Measurements from ENCODE around the gene ZSWIM6.

The ZSWIM6 gene

DNA sequence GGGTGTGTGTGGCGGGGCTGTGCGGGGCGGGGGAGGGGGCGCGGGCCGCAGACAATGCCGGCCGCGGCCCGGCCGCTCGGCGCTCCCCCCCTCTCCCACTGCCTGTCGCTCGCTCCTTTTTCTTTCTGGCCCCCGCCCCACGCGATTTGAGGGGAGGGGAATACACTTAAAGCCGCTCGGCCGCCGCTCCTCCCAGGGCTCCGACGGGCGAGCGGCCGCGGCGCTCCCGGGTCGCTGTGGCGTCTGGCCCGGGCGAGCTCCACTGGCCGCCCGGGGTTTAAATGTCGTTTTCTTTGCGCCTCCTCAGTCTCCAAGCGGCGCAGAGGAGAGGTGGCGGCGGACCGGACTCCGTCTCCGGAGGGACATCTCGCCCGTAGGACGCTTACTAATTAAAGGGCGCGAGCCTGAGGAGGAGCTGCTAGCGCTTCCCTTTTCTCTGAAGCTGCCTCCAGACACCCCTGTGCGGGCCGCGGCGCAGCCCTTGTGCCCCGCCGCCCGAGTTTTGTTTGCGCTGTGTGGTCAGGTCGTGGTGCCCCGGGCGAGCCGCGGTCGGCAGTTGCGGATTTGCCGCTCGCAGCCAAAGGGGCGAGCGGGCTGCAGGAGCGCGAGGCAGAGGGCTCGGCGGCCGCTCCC lies 1.4 kb downstream of the ZSWIM6 start:
- no peak for DNase-seq

DNA sequence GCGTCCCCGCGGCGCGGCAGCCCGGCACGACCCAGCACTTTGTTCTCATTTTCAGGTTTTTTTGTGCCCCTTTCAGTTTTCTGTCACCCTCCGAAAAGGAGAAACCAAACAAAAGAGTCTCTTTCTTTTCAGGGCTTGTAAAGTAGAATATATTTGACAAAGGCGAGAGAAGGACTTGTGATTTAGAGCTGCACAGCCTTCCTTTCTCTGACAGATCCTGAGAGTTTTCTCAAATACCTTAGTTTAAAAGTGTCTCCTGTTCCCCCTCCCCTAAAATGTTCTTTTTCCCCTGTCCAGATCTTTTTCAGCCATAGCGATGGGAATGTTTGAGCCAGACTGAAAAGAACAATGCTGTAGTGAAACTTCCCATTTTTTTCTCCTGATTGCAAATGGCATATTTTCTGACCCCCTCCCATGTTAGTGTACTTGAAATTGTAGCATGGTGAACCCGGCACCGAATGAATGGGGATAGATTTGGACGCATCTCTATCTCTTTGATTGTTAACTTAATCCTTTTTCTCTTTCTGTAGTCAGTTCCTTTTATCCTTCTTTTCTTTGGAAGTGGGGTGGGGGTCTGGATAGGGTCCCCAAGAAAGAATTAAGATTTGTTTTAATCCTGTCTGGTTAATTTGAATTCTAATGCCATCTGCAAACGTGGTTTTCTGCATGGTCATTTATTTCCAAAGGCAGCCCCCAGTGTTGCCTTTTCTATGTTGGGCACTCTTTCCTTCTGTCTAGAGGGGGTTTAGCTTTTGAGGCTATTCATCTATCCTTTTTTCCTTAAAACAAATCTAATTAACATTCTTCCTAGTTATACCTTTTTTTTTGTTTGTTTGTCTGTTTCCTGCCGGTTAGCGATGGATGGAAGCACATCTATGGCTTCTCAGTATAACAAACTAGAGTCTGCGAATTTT lies 2.2 kb downstream of the ZSWIM6 start:
- DNase-seq, result no peak

DNA sequence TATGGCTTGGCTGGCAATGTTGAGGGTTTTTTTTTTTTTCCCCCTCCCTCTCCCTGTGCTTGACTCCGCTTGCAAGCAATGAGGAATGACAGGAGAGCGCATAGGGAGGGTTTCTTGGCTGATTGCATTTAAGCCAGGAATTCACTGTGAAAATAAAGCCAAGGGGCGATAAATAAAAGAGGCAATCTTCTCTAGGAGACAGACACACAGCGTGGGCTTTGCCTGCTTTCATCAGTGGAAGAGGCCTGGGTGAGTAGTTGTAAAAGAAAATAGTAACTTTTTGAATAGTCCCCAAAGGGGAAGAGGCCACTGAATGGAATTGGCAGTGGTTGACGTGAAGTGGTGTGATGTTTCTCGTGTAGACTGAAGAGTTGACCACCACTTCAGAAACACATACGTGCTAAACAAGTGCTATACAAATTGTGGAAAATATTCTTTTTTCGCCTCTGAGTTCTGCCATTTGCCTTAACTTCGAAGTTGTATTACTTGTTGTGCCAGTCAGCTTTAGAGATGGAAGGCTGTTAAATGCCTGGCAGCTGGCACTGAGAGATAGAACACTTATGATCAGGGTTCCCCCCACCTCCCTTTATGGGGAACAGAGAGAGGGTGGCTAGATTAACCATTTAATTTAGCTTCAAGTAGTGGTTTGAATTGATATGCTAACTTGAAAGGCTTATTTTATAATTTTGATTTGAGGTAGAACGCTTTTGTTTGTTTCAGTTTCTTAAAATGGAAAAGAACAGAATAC lies 3.0 kb downstream of the ZSWIM6 start:
- DNase-seq, result no peak

DNA sequence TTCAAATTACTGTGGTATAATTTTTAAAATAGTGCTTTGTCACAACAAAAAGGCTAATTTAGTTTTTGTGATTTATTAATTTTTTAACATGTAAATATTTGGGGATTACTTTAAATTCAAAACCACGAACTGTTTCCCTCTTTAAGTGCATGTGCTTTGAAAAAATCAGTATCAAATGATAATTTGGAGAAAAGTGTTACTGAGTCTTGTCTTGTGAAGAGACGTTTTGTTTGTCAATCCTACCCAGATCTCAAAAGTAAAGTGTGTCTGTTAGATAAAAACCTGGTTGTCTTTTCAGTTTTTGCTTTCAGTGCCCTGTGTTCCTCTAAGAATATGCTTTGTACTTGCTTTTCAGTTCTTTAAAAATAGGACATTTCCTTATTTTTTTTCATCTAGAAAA lies 7.7 kb downstream of the ZSWIM6 start:
- DNase-seq, result no peak

DNA sequence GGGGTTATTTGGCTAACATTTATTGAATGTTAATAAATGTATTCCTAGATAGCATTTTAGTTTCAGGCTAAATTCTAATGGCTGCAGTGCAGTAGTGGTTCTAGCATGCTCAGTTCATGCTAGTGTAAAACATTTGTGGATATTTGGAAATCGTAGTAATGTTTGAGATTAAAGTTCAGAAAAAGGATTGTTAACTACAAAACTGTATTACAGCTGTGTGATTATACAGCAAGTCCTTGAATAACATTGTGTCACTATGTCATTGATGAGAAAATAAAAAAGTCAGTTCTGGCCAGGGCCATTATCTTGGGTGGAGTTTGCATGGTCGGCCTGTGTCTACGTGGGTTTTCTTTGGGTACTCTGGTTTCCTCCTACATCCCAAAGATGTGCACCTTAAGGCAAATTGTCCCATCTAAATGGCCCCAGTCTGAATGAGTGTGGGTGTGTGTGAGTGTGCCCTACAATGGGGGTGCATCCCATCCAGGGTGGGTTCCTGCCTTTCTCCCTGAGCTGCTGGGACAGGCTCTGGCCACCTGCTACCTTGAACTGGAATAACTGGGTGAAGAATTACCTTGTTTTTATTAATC lies 8.8 kb downstream of the ZSWIM6 start:
- no peak for DNase-seq

DNA sequence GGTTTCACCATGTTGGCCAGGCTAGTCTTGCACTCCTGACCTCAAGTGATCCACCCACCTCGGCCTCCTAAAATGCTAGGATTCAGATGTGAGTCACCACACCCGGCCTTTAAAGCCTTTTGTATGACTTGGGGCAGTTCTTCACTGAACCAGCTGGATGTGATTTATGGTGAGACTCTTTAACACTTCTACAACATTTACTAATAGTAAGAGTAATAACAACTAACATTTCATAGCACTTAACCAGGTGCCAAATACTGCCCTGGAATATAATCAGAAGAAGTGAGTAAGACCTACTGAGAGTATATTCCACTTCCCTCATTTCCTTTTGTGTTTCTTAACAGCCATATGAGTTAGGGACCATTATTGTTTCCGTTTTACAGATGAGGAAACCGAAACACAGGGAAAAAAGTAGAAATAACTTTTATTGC lies 10.0 kb downstream of the ZSWIM6 start:
- no peak for DNase-seq

DNA sequence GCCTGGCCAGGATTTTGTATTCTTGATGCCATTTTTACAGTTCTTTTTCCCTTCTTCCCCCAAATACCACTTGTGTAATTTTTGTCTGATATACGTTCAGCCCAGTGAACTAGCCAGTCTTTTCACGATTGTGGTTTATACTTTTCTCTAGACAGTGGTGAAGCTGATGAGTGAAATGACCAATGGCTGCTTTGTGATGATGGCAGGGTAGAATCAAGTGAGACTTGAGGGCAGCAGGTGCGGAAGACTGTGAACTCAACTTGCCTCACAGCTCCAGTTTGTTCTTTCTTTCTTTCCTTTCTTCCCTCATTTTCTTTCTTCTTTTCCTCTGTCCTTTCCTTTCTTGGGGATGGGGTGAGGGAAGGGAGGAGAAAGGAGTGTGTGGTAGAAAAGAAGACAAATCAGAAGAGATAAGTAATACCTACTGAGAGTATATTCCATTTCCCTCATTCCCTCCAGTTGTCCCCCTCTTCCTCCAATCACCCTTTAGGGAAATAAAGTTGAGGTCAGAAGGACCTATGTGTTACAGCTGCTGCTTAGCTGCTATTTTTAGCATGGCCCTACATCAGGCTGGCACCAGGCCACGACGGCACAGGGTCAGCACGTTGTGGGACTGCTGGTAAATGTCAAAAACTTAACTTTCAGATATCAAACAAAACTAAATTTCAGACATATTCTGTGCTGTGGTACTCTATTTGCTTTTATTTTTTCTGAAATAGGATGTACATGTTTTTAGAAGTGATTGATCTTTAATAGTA lies 12.3 kb downstream of the ZSWIM6 start:
- DNase-seq, result no peak

DNA sequence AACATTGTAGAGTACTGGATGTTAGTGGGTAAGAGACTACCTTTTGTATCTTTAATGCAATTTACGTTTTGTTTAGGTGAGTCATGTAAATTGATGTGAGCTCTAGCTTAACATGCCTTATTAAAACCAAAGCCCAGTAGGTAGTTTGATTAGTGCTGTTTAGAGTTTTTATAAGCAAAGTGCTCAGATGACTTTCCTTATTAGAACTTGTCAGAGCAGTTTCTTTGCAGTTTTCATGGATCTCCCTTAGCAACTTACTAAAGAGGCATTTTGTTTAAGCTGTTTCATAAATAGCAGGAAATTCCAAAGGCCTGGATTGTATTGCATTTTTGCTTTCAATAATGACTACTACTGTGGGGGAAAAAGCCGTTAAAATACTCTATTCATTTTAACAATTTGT lies 14.5 kb downstream of the ZSWIM6 start:
- DNase-seq, result no peak

DNA sequence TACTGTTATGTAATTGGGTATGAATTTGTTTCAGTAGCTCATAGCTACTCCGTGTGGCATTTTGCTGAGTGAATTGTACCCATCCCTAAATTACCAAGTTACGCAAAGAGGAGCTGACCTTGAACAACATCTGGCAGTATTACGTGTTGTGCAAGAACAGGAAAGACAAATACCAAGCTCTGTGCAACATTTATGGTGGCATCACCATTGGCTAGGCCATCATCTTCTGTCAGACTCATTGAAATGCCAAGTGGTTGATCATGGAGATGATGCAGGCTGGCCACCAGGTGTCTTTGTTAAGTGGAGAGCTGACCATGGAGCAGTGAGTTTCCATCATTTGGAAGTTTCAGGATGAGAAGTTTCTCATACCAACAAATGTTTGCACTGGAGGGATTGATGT lies 15.0 kb downstream of the ZSWIM6 start:
- DNase-seq, result no peak

DNA sequence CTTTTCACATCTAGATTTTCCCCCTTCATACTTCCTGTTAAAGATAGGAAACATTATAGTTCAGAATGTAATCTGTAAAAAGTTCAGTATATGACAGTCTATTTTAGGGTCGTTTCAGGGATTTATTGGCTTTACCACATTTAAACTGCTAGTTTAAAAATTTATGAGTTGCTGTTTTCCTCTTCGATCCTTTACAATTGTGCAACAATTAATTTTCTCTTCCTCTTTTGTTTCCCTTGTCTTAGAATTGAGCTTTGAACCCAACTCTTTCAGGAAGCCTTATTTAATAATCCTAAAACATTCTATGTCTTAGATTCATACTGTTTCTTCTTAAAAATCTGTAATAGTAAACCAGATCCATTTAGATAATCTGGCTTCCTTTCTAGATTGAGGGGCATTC lies 16.4 kb downstream of the ZSWIM6 start:
- no peak for DNase-seq

DNA sequence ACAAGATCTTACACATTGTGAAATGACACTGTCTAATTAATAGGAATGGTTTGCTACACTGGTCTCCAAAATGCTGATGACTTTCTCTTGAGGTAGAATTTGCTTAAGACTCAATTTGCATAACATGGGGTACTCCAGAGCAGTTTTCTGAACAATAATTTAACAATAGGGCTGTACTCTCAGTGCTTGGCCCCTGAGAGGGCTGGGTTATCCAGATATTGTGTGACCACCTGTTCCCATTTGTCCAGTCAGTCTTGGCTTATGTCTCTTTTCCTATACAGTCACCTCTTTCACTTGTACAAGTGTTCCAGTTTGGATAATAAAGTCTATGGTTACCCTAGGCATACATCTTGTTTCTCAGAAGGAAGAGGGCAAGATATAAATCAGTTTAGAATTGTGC lies 17.9 kb downstream of the ZSWIM6 start:
- DNase-seq, result no peak

DNA sequence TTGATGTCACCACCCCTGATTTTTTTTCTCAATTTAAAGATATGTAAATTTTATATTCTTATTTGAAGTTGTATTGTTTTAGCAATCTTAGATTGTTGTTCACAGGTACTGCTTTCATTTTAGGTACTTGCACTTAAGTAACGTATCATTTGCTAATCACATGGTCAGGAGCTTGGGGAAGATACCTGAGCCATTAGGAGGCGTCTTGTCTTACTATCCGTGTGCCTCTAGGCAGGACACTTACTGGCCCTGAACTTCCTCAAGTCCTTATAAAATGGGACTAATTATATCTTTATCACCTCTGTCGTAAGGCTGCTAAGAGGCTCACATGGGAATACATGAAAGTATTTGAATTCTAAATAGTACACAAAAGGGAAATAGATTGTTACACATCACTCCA lies 18.5 kb downstream of the ZSWIM6 start:
- no peak for DNase-seq

DNA sequence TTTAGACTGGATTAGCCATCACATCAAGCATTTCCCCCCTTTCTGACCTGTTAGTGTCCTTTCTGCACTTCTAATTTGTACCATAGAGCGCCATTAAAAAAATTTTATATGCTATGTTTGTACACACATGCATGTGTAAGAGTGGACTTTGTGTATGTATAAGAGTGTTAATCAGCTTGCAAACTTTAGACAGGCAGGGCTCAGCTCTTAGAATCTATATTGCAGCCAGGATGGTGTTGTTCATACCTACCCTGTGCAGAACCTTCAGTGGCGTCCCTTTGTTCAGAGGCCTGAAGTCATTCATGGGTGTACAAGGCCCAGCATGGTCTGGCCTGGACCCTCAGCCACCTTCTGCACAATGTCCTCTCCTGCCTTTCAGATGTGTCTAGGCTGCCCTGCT lies 19.7 kb downstream of the ZSWIM6 start:
- no peak for DNase-seq

DNA sequence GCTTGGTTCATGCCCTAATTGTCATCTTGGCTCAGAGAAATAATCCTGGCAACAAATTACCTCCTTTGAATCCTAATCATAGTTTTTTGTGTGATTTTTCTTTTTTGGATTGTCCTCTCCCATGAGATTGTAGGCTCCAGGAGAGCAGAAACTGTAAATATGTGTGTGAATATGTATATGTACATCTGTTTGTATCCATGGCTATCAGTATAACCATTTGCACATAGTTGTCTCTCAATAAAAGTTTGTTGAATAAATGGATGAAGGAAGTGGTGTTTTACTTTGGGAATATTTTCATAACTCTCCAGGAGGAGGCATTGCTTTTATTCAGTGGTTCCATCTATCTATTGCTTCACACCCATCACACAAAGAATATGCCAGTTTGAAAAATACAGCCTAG lies 20.1 kb downstream of the ZSWIM6 start:
- no peak for DNase-seq

DNA sequence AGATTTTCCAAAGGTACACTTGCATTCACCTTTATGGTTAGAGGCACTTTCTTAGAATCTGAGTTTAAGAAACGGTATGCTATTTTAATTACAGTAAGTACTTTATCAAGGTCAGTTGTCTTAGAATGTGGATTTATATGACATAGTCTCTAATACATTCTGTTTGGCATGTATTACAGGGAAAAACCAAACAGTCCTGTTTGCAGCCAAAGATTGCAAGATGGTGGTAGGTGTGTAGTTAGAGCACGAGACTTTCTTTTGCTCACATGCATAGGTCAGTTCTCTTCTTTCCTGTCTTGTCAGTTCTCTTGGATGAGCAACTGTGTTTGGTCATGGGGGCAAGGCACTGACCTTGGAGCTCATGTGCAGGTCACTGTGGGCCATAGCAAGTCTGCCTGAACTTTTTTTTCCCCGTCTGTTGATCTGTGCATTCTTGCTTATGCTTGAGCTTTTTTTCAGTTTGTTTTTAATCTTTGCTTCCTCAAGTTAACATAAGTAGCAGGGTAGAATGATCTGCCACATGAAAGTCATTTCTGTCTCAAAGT lies 20.6 kb downstream of the ZSWIM6 start:
- DNase-seq, result no peak

DNA sequence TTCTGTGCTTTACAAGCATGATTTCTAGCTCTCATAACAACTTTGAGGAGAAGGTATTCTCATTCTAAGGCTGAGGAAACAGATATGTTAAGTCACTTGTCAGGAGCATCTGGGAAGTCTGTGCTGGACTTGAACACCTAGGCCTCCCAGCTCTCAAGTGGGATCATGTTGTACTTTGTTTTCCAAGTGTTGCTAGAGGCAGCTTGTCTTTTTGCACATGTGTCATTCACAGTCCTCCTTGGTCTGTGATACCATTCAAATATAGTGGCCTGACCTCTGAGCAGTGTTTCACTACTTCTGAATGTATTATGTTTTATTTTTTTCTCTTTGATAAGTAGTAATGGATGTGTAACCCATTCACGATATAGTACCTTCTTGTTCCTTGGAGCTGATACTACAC lies 21.2 kb downstream of the ZSWIM6 start:
- no peak for DNase-seq

DNA sequence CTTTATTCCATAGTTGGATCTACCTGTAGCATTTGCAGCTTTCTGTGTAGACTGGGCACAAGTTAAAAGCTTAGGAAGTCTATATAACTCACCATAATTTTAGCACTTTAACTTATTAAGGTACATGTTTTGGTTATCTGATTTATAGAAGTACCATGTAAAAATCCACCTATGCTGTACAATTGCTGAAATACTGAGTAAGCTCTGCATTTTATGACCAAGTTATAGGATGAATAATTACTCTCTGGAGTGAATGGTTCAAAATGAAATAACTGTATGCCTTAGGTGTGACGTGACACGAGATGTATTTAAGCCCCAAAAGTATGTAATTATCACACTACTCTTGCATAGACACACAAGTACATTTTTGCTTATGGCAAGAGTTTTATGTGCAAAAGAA lies 22.1 kb downstream of the ZSWIM6 start:
- DNase-seq, result no peak

DNA sequence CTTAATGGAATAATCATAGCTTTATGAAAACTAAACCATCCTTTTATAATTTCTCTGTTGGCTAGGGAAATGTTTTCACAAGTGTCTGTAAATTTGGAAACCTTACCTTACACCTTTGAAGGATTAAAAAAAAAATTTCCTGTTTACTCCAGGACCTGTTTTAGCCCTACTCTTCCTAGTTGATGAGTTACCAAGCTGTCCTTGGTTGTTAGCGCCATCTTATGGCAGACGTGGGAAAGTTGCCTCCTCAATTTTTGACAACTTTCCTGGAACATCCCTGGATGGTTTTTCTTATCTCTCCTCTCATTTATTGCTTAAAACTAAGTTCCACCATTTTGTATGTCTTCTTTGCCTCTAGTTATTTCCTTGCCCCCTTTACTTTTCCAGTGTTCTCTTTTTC lies 25.7 kb downstream of the ZSWIM6 start:
- DNase-seq, result no peak

DNA sequence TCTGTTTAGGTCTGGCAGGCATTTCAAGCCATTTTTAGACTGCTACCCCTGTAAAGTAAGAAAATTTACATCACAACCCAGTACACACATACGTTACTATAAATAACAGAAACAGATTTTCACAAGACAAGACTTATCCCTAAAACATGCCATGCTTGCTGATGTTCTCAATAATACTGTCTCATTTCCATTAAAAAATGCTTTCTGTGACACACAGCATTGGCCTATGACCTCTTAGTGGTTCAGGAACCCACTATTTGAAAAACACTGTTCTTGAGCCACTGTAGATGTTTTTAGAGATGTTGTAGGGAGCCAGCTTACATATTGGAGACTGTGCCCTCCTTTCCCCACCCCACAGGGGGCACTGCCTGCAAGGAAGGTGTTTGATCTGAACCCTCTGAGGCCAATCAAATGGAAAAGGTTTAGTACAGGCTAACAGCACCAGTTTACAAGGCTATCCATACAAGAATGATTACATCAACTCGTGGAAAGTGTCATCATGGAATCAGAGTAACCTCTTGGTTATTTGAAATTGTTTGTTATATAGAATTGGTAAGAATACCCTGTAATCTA lies 30.8 kb downstream of the ZSWIM6 start:
- DNase-seq, result no peak

DNA sequence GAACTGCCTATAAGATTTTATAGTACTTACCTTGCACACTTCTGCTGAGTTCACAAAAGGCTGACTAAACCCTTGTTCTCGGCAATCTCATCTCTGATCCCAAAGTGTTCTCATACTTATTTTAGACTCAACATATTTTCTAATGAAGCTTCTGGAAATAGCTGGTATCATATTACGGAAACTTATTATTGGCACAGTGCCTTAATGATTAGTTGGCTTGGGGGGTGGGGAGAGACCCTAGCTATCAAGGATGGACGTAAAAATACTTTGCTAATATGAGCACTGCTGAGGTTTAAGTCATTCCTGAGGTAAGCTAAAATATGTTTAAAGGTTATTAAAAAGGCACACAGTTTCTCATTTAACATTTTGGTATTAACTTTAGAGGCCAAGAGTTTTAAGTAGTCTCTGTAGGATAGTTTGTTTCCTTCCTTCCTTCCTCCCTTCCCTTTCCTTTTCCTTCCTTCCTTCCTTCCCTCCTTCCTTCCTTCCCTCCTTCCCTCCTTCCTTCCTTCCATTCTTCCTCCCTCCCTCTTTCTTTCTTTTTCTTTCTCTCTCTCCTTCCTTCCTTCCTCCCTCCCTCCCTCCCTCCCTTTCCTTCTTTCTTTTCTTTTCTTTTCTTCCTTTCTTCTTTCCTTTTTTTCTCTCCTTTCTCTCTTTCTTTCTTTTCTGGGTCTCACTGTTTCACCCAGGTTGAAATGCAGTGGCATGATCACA lies 31.5 kb downstream of the ZSWIM6 start:
- DNase-seq, result no peak

DNA sequence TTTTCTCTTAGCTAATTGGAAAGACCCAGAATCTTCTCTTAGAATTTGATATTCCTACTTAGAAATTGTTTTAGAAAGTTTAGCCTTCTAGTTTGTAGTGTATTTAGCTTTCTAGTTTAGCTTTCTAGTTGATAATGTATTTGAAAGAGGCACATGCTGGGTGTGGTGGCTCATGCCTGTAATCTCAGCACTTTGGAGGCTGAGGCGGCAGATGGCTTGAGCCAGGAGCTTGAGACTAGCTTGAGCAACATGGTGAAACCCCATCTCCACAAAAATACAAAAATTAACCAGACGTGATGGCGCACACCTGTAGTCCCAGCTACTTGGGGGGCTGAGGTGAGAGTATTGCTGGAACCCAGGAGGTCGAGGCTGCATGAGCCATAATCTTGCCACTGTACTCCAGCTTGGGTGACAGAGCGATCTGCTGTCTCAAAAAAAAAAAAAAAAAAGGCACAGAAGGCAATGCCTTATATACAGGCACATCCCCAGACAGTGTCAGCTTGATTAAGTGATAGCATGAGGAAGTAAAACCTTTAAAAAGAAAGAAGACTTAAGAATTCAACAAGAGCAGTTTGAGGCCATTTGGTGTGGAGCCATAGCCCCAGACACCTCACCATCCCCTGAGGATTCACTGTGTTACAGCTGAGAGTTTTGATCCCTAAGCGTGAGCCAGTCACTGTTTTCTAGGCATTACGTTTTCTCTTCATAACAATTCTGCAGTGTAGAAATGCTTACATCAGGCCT lies 34.6 kb downstream of the ZSWIM6 start:
- no peak for DNase-seq

Measured in NCI-H446 treated with DMSO at 0.1 percent for 48 hours (cell line).